ENCODE measurements around the gene XAGE2.
"Not testable (repeated sequence)": the region's sequence is repeated elsewhere in the genome, so short reads cannot be mapped to it uniquely, and the experiment has no call there.

- TF ChIP-seq POLR2A, CTCF (IDR thresholded peaks at IDR 0.05): not testable (repeated sequence)
Measured at GRCh38 chrX:52343131-52343530, 25.7 kb upstream of the XAGE2 start.

All from suprapubic skin (tissue), 3 donors.